ENCODE data around the gene CPVL. TPM values are rescaled to one million over a fixed set of nuclear protein-coding genes. Genes with fewer than 3 reads are reported as not detected.

Gene CPVL
- total RNA-seq, 1 donor from 2014 or later = 56.6 TPM

GRCh38 chr7:29127527-29127926 lies 18.8 kb downstream of the CPVL start:
- no peaks in the 10 kb centered on the region for H3K79me2 ChIP-seq (ENCODE audit: low read depth)
- H2AFZ ChIP-seq (replicated peaks) = no peak overlapping the region
- no peaks in the 10 kb centered on the region for H3F3A ChIP-seq (ENCODE audit: low read depth)
- H4K20me1 ChIP-seq (ENCODE audit: low read depth) = no peaks in the 10 kb centered on the region
- TF ChIP-seq EZH2 (IDR thresholded peaks at IDR 0.05) (no peak), EZH2phosphoT487 (IDR thresholded peaks at IDR 0.05) (no peak)
- TF ChIP-seq, protein P1, sequence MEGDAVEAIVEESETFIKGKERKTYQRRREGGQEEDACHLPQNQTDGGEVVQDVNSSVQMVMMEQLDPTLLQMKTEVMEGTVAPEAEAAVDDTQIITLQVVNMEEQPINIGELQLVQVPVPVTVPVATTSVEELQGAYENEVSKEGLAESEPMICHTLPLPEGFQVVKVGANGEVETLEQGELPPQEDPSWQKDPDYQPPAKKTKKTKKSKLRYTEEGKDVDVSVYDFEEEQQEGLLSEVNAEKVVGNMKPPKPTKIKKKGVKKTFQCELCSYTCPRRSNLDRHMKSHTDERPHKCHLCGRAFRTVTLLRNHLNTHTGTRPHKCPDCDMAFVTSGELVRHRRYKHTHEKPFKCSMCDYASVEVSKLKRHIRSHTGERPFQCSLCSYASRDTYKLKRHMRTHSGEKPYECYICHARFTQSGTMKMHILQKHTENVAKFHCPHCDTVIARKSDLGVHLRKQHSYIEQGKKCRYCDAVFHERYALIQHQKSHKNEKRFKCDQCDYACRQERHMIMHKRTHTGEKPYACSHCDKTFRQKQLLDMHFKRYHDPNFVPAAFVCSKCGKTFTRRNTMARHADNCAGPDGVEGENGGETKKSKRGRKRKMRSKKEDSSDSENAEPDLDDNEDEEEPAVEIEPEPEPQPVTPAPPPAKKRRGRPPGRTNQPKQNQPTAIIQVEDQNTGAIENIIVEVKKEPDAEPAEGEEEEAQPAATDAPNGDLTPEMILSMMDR (IDR thresholded peaks at IDR 0.05) = no peak
- no peaks in the 10 kb centered on the region for H3K9me3 ChIP-seq (ENCODE audit: low read depth)
- H3K4me1 Mint-ChIP-seq = peaks cover 19% of the 10 kb centered on the region
- peak; percentile 54 for DNase-seq (ENCODE audit: low spot score)
- H3K4me3 ChIP-seq = no peak overlapping the region
- H3K36me3 ChIP-seq = no peaks in the 10 kb centered on the region
- H3K27me3 ChIP-seq = no peaks in the 10 kb centered on the region
- H3K27me3 Mint-ChIP-seq (ENCODE audit: insufficient read depth, low read depth) = peaks cover 3% of the 10 kb centered on the region
- peak overlapping the region; percentile 4 for H3K4me2 ChIP-seq
- H3K27ac Mint-ChIP-seq = no peak overlapping the region
- H3K36me3 Mint-ChIP-seq = no peaks in the 10 kb centered on the region
- no peak overlapping the region for H3K9ac ChIP-seq
- H3K9me3 Mint-ChIP-seq = no peaks in the 10 kb centered on the region
- H3K4me3 Mint-ChIP-seq = no peak overlapping the region
- H3K27ac ChIP-seq = no peak overlapping the region
- peaks cover 28% of the 10 kb centered on the region for H3K4me1 ChIP-seq

DNA sequence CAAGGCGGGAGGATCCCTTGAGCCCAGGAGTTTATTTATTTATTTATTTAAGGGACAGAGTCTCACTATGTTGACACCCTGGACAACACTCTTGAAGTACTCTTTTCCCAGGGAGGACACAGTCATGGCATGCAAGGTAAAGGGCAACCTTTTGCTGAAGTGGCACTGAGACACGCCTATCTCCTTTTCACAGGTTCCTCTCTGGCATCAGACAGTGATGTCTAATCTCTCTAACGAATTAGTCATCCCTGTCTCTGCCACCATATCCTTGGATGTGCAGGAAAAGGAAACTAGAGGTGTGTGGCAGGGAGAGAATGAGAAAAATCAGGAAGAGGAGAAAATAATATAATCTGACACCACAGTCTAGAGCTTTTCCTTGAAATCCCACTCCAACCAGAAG lies 19.5 kb downstream of the CPVL start:
- H3K4me1 ChIP-seq = peaks cover 24% of the 10 kb centered on the region
- DNase-seq (ENCODE audit: low spot score) = no peak
- H4K20me1 ChIP-seq (ENCODE audit: low read depth) = no peaks in the 10 kb centered on the region
- no peaks in the 10 kb centered on the region for H3K79me2 ChIP-seq (ENCODE audit: low read depth)
- no peaks in the 10 kb centered on the region for H3F3A ChIP-seq (ENCODE audit: low read depth)
- H3K36me3 ChIP-seq = no peaks in the 10 kb centered on the region
- H3K9me3 Mint-ChIP-seq = no peaks in the 10 kb centered on the region
- no peak overlapping the region for H3K9ac ChIP-seq
- no peak overlapping the region for H3K4me2 ChIP-seq
- H3K4me1 Mint-ChIP-seq = peaks cover 19% of the 10 kb centered on the region
- no peak overlapping the region for H2AFZ ChIP-seq (replicated peaks)
- no peak overlapping the region for H3K4me3 Mint-ChIP-seq
- TF ChIP-seq EZH2phosphoT487 (IDR thresholded peaks at IDR 0.05) (no peak), EZH2 (IDR thresholded peaks at IDR 0.05) (no peak)
- TF ChIP-seq, protein P1 (IDR thresholded peaks at IDR 0.05) = no peak
- no peaks in the 10 kb centered on the region for H3K27me3 ChIP-seq
- H3K27me3 Mint-ChIP-seq (ENCODE audit: insufficient read depth, low read depth) = peaks cover 3% of the 10 kb centered on the region
- no peak overlapping the region for H3K27ac Mint-ChIP-seq
- no peak overlapping the region for H3K27ac ChIP-seq
- no peaks in the 10 kb centered on the region for H3K9me3 ChIP-seq (ENCODE audit: low read depth)
- H3K4me3 ChIP-seq = no peak overlapping the region
- no peaks in the 10 kb centered on the region for H3K36me3 Mint-ChIP-seq

DNA sequence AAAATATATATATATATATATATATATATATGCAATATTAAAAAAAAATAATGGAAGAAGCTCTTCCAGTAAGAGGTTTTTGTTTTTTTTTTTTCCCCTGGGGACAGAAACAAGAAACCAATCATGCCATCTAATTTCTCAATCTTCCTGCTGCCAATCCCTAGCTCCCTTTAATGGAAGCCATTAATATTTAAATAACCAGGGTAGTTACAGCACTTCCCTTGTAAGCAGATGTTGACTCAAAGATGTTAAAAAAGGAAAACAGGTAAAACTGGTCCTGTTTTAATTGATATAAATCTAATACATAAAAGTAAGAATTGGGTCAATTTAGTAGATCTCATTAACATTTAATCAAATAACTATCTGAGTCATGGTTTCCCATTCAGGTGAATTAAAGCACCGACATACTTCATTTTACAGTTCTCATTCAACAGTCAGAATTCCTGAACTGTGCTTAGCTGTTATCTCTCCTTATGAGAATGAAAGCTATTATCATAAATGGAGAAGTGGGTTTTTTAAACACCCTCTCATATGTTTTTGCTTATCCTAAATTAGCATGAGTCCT lies 22.6 kb downstream of the CPVL start:
- Mint-ChIP-seq H3K4me1 (peaks cover 15% of the 10 kb centered on the region), H3K4me3 (no peak overlapping the region), H3K27me3 (ENCODE audit: insufficient read depth, low read depth) (no peaks in the 10 kb centered on the region), H3K9me3 (no peaks in the 10 kb centered on the region), H3K36me3 (no peaks in the 10 kb centered on the region), H3K27ac (no peak overlapping the region)
- Histone ChIP-seq H3K4me2 (no peak overlapping the region), H2AFZ (replicated peaks) (no peak overlapping the region), H3K36me3 (no peaks in the 10 kb centered on the region), H3K4me1 (peaks cover 18% of the 10 kb centered on the region), H3K4me3 (no peak overlapping the region), H3K9ac (no peak overlapping the region), H3K27me3 (no peaks in the 10 kb centered on the region), H3K9me3 (ENCODE audit: low read depth) (no peaks in the 10 kb centered on the region), H3F3A (ENCODE audit: low read depth) (no peaks in the 10 kb centered on the region), H4K20me1 (ENCODE audit: low read depth) (no peaks in the 10 kb centered on the region), H3K27ac (no peak overlapping the region), H3K79me2 (ENCODE audit: low read depth) (no peaks in the 10 kb centered on the region)
- TF ChIP-seq, protein P1 (IDR thresholded peaks at IDR 0.05) = no peak
- no peak for TF ChIP-seq EZH2 (IDR thresholded peaks at IDR 0.05)
- TF ChIP-seq EZH2phosphoT487 (IDR thresholded peaks at IDR 0.05) = no peak
- no peak for DNase-seq (ENCODE audit: low spot score)

All from neural progenitor cell (in vitro differentiated cells).